GM12874 (cell line): ENCODE results near the gene VRK1.

ENCODE experiments used
- CTCF ChIP-seq: IDR thresholded peaks from 2 replicates; pipeline ENCODE4 v1.5.1; 2011; ENCODE audit warnings: low read depth, mild to moderate bottlenecking, control low read depth, low read length, moderate library complexity; ENCODE audit not compliant: insufficient read depth

The VRK1 gene

DNA sequence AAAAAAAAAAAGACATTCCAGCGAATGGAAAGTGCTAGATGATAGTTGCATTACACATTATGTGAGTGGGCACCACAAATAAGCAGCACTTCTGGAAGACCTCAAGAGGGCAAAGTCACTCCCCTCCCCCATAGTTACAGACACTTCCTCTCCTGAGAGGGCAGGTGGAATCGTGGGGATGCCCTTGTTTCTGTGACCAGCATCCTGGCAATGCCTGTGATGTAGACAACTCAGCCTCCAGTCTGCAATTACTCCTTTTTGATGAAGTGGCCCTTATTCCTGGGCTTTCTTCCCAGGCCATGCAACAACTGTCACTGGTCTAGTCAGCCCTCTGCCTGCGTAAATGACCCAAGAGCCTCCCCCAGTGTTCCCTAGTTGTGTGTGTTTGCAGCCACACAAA lies 104.8 kb downstream of the VRK1 start:
- no peak for TF ChIP-seq CTCF

DNA sequence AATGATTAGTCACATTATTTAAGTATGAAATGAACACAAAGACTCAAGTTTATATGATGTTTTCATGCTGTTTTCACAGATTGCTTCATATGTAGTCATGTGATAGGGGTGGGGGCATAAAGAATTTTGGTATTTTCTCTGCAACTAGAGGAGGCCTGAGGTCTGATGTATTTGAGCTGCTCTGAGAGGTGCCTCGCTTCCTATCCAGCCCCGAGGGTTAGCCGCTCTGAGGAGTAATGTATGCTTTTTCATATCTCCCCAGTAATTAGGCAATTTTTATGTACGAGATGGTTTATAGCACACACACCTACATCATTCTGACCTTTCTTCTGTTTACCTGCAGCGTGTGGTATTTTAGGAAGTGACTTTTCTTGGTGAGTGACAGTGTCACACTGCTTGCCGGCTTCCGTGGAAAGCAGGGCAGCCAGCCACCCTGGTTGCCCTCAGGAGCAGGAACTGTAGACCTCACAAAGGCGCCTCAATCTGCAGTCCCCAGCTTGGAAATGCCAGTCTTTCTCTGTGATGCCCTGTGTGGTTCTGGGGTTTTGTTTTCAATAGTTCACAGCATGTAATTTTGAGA lies 106.4 kb downstream of the VRK1 start:
- no peak for TF ChIP-seq CTCF

DNA sequence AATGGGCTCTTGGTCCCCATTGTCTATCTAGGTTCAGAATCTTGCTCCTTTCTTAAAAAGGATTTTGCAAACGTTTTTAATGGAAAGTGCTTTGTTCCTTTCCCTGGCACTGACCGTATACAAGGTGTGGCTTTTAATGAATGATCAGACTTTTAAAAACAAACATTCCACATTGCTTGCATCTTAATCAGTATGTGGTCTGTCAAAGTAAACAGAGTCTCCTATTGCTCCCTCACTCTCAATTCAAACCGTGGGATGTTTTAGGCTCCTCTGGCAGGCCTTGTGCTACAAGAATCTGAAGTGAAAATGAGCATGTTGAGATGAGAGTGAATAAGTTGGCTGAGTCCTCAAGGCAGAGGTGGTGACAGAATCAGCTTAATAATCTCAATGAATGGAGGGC lies 107.0 kb downstream of the VRK1 start:
- no peak for TF ChIP-seq CTCF

GRCh38 chr14:96905065-96905464 lies 107.9 kb downstream of the VRK1 start:
- no peak for TF ChIP-seq CTCF

GRCh38 chr14:96905825-96906224 lies 108.6 kb downstream of the VRK1 start:
- TF ChIP-seq CTCF = no peak

- no peak for TF ChIP-seq CTCF
Measured at GRCh38 chr14:96906434-96906833, 109.3 kb downstream of the VRK1 start.

DNA sequence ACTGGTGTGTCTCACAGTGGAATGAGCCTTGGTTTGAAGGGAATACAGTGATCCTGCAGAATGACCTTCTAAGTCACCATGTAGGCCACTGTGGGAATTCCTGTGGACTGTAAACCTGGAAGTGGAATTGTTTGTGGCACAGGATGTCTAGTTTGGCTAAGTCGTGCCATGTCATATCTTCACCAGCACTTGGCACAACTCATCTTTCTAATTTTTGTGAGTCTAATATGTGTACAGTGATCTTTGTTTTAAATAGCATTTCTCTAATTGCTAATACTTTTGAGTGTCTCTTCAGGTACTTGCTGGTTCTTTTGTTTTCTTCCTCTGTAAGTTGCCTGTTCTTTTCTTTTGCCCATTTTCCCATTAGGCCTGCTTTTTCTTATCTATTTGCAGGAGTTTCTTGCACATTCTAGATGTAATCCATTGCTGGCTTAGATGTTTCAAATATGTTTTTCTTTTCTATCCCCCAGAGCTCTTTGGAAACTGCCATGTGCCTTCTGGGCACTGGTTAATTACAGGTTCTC lies 112.7 kb downstream of the VRK1 start:
- TF ChIP-seq CTCF = no peak
